ENCODE results near the gene HHATL. TPM values are rescaled to one million over a fixed set of nuclear protein-coding genes. Genes with fewer than 3 reads are reported as not detected.

HHATL gene, protein sequence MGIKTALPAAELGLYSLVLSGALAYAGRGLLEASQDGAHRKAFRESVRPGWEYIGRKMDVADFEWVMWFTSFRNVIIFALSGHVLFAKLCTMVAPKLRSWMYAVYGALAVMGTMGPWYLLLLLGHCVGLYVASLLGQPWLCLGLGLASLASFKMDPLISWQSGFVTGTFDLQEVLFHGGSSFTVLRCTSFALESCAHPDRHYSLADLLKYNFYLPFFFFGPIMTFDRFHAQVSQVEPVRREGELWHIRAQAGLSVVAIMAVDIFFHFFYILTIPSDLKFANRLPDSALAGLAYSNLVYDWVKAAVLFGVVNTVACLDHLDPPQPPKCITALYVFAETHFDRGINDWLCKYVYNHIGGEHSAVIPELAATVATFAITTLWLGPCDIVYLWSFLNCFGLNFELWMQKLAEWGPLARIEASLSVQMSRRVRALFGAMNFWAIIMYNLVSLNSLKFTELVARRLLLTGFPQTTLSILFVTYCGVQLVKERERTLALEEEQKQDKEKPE
- total RNA-seq = under 1 TPM in 1 of 2 donors, not detected in 1; 0.17 TPM
- not detected for polyA plus RNA-seq

- WGBS = 79% methylated on average over 21 of the region's 21 CpGs
- Histone ChIP-seq H3K36me3 (ENCODE audit: control insufficient read depth in 4 of 4, insufficient read depth in 3 of 4, low read depth in 1 of 4, low read length in 3 of 4) (no peaks in the 10 kb centered on the region), H3K9ac (ENCODE audit: low read depth in 1 of 2, low read length in 2 of 2) (no peak within 1 kb of the TSS), H3K4me1 (ENCODE audit: control insufficient read depth in 4 of 4, insufficient read depth in 4 of 4, low read length in 3 of 4) (no peaks in the 10 kb centered on the region), H3K27me3 (ENCODE audit: control insufficient read depth in 4 of 4, insufficient read depth in 4 of 4, low read length in 3 of 4) (no peaks in the 10 kb centered on the region), H3K4me3 (ENCODE audit: low read depth in 1 of 3, low read length in 3 of 3) (no peak within 1 kb of the TSS), H3K27ac (ENCODE audit: low read depth in 1 of 2, low read length in 2 of 2) (no peak within 1 kb of the TSS), H3K9me3 (ENCODE audit: control insufficient read depth in 4 of 4, low read length in 3 of 4) (no peaks in the 10 kb centered on the region)
- TF ChIP-seq HNF4G (IDR thresholded peaks at IDR 0.05) (no peak), SP1 (IDR thresholded peaks at IDR 0.05) (no peak), RAD21 (IDR thresholded peaks at IDR 0.05) (no peak), YY1 (IDR thresholded peaks at IDR 0.05) (no peak), GABPA (IDR thresholded peaks at IDR 0.05 in 1 of 2, conservative IDR thresholded peaks at IDR 0.05 in 1 of 2) (no peak), TAF1 (conservative IDR thresholded peaks at IDR 0.05) (no peak), RXRA (IDR thresholded peaks at IDR 0.05) (no peak), REST (IDR thresholded peaks at IDR 0.05) (no peak), JUND (IDR thresholded peaks at IDR 0.05) (no peak), FOXA1 (IDR thresholded peaks at IDR 0.05) (no peak)
- TF ChIP-seq, protein P1, sequence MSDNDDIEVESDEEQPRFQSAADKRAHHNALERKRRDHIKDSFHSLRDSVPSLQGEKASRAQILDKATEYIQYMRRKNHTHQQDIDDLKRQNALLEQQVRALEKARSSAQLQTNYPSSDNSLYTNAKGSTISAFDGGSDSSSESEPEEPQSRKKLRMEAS (IDR thresholded peaks at IDR 0.05) = no peak
- TF ChIP-seq, protein P2, sequence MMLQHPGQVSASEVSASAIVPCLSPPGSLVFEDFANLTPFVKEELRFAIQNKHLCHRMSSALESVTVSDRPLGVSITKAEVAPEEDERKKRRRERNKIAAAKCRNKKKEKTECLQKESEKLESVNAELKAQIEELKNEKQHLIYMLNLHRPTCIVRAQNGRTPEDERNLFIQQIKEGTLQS (IDR thresholded peaks at IDR 0.05) = no peak
- TF ChIP-seq, protein P3, sequence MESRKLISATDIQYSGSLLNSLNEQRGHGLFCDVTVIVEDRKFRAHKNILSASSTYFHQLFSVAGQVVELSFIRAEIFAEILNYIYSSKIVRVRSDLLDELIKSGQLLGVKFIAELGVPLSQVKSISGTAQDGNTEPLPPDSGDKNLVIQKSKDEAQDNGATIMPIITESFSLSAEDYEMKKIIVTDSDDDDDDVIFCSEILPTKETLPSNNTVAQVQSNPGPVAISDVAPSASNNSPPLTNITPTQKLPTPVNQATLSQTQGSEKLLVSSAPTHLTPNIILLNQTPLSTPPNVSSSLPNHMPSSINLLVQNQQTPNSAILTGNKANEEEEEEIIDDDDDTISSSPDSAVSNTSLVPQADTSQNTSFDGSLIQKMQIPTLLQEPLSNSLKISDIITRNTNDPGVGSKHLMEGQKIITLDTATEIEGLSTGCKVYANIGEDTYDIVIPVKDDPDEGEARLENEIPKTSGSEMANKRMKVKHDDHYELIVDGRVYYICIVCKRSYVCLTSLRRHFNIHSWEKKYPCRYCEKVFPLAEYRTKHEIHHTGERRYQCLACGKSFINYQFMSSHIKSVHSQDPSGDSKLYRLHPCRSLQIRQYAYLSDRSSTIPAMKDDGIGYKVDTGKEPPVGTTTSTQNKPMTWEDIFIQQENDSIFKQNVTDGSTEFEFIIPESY (IDR thresholded peaks at IDR 0.05) = no peak
- no peak for DNase-seq (ENCODE audit: low spot score)
Measured at GRCh38 chr3:42702066-42702951, at the start of gene HHATL. Gene HHATL (minus strand): TSS chr3:42702798. CDS start chr3:42700826, 1,972 bp downstream.

DNA sequence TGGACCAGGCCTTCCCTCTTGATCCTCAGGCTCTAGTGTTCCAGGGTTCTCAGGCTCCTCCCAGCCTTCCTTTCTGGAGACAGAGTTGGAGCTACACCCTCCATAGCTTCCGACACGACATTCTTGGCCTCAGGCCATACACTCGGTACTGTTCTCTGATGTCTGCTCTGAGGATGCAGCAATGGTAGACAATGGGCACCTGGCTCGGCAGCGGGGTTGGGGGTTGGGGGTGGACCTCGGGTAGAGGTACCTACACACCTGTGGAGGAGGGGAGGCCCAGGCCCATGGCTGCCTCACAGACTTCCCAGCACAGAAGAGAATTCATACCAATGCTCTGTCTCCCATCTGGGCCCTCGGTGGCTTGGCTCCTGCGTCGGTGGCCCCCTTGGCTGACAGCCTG lies 49.0 kb upstream of the HHATL start:
- no peaks in the 10 kb centered on the region for H3K9me3 ChIP-seq (ENCODE audit: control insufficient read depth in 4 of 4, low read length in 3 of 4)
- DNase-seq (ENCODE audit: low spot score) = no peak
- WGBS = 88% methylated on average over 9 of the region's 9 CpGs

More for the DNA sequence above, 49.0 kb upstream of the HHATL start:
- no peak for TF ChIP-seq NR2F2 (IDR thresholded peaks at IDR 0.05)
- no peak for TF ChIP-seq HNF4A (conservative IDR thresholded peaks at IDR 0.05)
- TF ChIP-seq, protein P3 (IDR thresholded peaks at IDR 0.05) = no peak
- no peak for TF ChIP-seq SP1 (IDR thresholded peaks at IDR 0.05)
- no peak for TF ChIP-seq YY1 (IDR thresholded peaks at IDR 0.05)
- TF ChIP-seq JUND (IDR thresholded peaks at IDR 0.05) = no peak
- TF ChIP-seq CTCF (IDR thresholded peaks at IDR 0.05; ENCODE audit: low read depth, low read length, missing input control) = no peak
- TF ChIP-seq, protein P2 (IDR thresholded peaks at IDR 0.05) = no peak
- TF ChIP-seq FOXA1 (IDR thresholded peaks at IDR 0.05) = no peak
- no peak for TF ChIP-seq FOXA2 (IDR thresholded peaks at IDR 0.05)
- TF ChIP-seq, protein P1 (IDR thresholded peaks at IDR 0.05) = no peak
- no peak for TF ChIP-seq RAD21 (IDR thresholded peaks at IDR 0.05)
- TF ChIP-seq HNF4G (IDR thresholded peaks at IDR 0.05) = no peak
- peaks cover 0 to 11% (median 4%) of the 10 kb centered on the region in 4 donors for H3K4me1 ChIP-seq (ENCODE audit: control insufficient read depth in 4 of 4, insufficient read depth in 4 of 4, low read length in 3 of 4)
- H3K9ac ChIP-seq (ENCODE audit: low read depth in 1 of 2, low read length in 2 of 2) = no peak overlapping the region
- no peaks in the 10 kb centered on the region for H3K36me3 ChIP-seq (ENCODE audit: control insufficient read depth in 4 of 4, insufficient read depth in 3 of 4, low read depth in 1 of 4, low read length in 3 of 4)
- no peak overlapping the region for H3K27ac ChIP-seq (ENCODE audit: low read depth in 1 of 2, low read length in 2 of 2)
- H3K4me3 ChIP-seq (ENCODE audit: low read depth in 1 of 3, low read length in 3 of 3) = no peak overlapping the region
- H3K27me3 ChIP-seq (ENCODE audit: control insufficient read depth in 4 of 4, insufficient read depth in 4 of 4, low read length in 3 of 4) = no peaks in the 10 kb centered on the region

Measured in liver (tissue), 9 donors.